ENCODE measurements around the gene SPATA19. TPM values are rescaled to one million over a fixed set of nuclear protein-coding genes. Genes with fewer than 3 reads are reported as not detected.
"Not testable (repeated sequence)": the region's sequence is repeated elsewhere in the genome, so short reads cannot be mapped to it uniquely, and the experiment has no call there.

SPATA19 gene
- polyA plus RNA-seq (ENCODE audit: insufficient read length in 12 of 12): not detected
- long read RNA-seq, donor 1: 0 reads
- long read RNA-seq, donor 2: 0 reads
- long read RNA-seq, donor 3: 0 reads
- long read RNA-seq, donor 4: 0 reads
- long read RNA-seq, donor 5: 0 reads
- long read RNA-seq, donor 6: 0 reads
- long read RNA-seq, donor 7: 0 reads
- long read RNA-seq, donor 8: 0 reads
- long read RNA-seq, donor 9: 0 reads
- long read RNA-seq, donor 10: 0 reads
- long read RNA-seq, donor 11: 0 reads

GRCh38 chr11:133845413-133845812, at the start of gene SPATA19:
SPATA19 (minus strand) TSS chr11:133845513; CDS start chr11:133845446, 67 bp downstream.
- DNase-seq: no peak

- no peak for DNase-seq
These were observed 49.8 kb upstream of the SPATA19 start for GRCh38 chr11:133895061-133895479.

- no peak for DNase-seq
These were observed 48.1 kb upstream of the SPATA19 start for GRCh38 chr11:133893381-133893780.

- no peak for DNase-seq
These were observed 47.5 kb upstream of the SPATA19 start for GRCh38 chr11:133892584-133893380.

GRCh38 chr11:133892126-133892525, 46.8 kb upstream of the SPATA19 start:
- no peak for DNase-seq

- DNase-seq: no peak
These were observed 44.6 kb upstream of the SPATA19 start for GRCh38 chr11:133889893-133890292.

GRCh38 chr11:133889188-133889587, 43.9 kb upstream of the SPATA19 start:
- no peak for DNase-seq

GRCh38 chr11:133887692-133888332, 42.5 kb upstream of the SPATA19 start:
- no peak for DNase-seq

GRCh38 chr11:133886029-133886428, 40.7 kb upstream of the SPATA19 start:
- no peak for DNase-seq

- no peak for DNase-seq
These were observed 26.8 kb upstream of the SPATA19 start for GRCh38 chr11:133872160-133872559.

GRCh38 chr11:133867456-133867855, 22.1 kb upstream of the SPATA19 start:
- no peak for DNase-seq

GRCh38 chr11:133865466-133865865, 20.2 kb upstream of the SPATA19 start:
- DNase-seq: no peak

- no peak for DNase-seq
These were observed 19.4 kb upstream of the SPATA19 start for GRCh38 chr11:133864756-133865155.

- no peak for DNase-seq
These were observed 14.8 kb upstream of the SPATA19 start for GRCh38 chr11:133860151-133860550.

GRCh38 chr11:133854330-133854960, 9.1 kb upstream of the SPATA19 start:
- DNase-seq: not testable (repeated sequence)

- no peak for DNase-seq
These were observed 1.1 kb downstream of the SPATA19 start for GRCh38 chr11:133844217-133844616.

GRCh38 chr11:133843454-133843987, 1.8 kb downstream of the SPATA19 start:
- no peak for DNase-seq

GRCh38 chr11:133842730-133843129, 2.6 kb downstream of the SPATA19 start:
- no peak for DNase-seq

GRCh38 chr11:133842053-133842452, 3.3 kb downstream of the SPATA19 start:
- no peak for DNase-seq

- no peak for DNase-seq
These were observed 3.9 kb downstream of the SPATA19 start for GRCh38 chr11:133841279-133842043.

- DNase-seq: no peak
These were observed 4.8 kb downstream of the SPATA19 start for GRCh38 chr11:133840479-133840941.
